Inflammatory macrophage treated with lipopolysaccharide for 4 hours (primary cell): ENCODE measurements around the gene ADH4.
"Not testable (repeated sequence)": the region's sequence is repeated elsewhere in the genome, so short reads cannot be mapped to it uniquely, and the experiment has no call there.

Experiments
- DNase-seq: peaks from one replicate; pipeline ENCODE4 v3.0.0-alpha.2; 2020

Gene ADH4

GRCh38 chr4:99144070-99144469 lies at the start of gene ADH4:
TSS of gene ADH4 (minus strand) at chr4:99144297. CDS start at chr4:99144222, 75 bp downstream.
- no peak for DNase-seq

- no peak for DNase-seq
Measured at GRCh38 chr4:99190336-99190735, 46.2 kb upstream of the ADH4 start.

DNA sequence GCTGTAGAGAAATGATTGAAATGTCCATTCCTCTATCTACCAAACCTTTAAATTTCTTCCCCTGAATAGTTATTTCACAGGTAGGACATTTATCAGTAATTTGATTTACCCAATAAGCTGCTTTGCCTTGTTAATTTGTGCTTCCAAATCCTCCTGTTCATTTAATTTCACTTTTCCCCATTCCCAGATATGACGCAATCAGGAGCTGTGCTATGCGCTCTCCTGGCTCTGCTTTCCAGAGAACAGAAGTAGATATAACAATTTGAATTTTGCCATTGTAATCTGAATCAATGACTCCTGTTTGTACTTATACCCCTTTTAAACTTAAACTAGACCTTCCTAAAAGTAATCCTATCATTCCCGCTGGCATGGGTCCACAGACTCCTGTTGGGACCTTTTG lies 45.8 kb upstream of the ADH4 start:
- DNase-seq: not testable (repeated sequence)

DNA sequence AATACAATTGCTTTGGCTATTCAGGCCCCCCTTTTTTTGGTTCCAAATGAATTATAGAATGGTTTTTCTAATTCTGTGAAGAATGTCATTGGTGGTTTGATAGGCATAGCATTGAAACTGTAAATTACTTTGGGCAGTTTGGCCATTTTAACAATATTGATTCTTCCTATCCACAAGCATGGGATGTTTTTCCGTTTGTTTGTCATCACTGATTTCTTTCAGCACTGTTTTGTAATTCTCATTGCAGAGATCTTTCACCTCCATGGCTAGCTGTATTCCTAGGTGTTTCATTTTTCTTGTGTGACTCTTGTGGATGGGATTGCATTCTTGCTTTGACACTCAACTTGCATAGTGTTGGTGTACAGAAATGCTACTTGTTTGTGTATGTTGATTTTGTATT lies 41.9 kb upstream of the ADH4 start:
- no peak for DNase-seq

GRCh38 chr4:99185581-99185980 lies 41.5 kb upstream of the ADH4 start:
- no peak for DNase-seq

DNA sequence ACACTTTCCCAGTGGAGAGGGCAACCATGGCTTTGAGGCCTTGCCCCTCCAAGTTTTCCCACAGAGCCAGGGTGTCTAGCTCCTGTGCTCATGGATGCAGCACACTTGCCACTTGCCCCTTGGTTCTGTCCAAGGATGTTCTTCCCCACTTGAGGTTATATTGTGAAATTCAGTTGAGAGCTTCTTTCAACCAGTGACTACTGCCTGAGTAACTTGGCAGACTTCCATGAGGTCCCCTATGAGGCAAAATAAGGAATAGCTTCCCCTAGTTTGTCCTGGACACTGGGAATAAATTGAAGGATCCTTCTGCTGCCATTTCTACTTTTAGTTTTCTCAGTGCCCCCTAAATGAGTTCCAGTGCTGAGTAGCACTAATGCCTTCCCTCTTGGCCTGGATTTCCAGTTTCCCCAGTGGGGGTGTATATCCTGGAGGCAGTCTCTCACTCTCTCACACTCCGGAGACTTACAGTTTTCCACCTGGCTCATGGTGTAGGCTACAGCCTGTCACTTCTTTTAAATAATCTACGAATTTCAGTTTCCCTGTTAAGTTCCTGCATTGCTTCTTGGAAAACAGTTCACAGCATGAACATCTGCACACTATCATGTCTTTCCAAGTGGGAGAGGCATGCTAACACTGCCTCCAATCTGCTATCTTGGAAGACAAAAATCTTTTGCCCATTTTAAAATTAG lies 36.4 kb upstream of the ADH4 start:
- no peak for DNase-seq

DNA sequence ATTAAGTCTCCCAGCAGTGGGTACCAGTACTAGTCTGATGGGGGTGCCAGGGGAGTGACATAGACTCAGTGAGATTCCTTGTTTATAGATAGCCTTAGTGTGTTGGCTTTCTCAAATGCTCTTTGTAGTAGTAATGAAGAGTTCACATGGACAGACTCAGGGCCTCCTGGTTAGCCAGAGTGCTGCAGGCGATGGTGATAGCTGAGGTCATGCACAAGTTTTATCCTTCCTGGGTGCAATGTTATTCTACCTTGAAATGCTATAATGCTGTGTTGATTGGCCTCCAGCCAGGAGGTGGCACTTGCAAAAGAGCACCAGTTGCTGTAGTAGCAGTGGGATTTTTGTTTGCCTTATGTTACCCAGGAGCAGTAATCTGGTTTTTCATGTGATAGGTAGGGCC lies 35.5 kb upstream of the ADH4 start:
- DNase-seq: no peak

DNA sequence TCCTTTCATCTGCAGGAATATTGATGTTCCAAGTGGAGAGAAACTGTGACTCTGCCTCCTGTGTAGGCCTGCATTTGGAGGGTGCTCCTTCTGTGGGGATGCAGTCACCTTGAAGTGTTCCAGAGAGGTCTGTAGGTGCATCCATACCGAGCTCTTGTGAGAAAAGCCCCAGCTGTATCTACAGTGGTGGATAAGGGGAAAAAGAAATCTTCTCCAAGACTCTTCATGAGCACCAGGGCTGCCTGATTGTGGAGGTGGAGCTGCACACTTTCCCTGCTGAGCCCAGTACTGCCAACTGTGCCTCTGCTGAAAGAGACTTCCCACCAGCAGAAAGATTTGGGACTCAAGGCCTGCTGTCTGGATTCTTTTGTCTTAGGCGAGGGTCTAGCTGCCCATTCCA lies 35.1 kb upstream of the ADH4 start:
- DNase-seq: no peak

DNA sequence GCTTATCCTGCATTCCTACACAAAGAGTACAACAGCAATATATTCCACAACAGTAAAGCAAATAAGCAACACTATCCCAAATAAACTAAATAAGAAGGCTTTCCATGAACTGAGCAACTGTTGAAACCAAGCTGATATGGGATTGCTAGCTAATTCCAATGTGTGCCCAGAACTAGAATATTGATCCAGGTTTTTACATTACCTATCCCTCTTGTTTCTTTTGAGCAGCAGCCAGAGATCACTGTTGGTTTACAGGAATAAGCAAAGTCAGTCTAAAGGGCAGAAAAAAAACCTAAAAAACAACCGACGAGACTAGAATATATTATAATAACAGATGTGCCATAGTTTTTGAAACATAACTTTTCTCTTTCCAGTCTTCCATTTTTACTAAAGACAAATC lies 22.4 kb upstream of the ADH4 start:
- no peak for DNase-seq

DNA sequence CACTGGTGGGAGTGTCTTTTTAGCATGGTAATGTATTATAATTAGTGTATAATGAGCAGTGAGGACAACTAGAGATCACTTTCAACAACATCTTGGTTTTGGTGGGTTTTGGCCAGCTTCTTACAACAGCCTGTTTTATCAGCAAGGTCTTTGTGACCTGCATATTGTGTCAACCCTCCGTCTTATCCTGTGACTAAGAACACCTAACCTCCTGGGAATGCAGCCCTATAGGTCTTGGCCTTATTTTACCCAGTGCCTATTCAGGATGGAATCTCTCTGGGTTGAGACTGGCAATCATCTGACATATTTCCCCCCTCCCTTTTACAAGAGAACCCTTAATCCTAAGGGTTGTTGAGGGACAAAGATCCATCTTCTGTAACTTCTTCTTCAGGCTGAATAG lies 21.9 kb upstream of the ADH4 start:
- DNase-seq: no peak

GRCh38 chr4:99161373-99162099 lies 17.4 kb upstream of the ADH4 start:
- no peak for DNase-seq

DNA sequence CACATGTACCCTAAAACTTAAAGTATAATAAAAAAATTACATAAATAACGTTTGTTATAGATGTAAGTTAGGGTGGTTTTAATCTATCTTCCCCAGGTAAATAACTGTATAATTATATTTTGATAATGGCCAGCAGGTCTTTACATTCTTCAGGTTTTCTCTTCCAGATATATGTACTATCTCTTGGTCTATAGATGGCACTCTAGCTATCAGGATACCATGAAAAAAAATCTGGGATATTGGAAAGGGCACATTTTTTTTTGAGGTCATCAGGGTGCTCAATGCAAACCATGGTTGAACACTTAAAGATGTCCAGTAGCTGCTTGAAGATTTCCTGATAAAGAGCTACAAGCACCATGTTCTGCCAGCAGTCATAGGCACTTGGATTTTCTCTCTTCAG lies 15.6 kb upstream of the ADH4 start:
- no peak for DNase-seq

GRCh38 chr4:99157478-99157935 lies 13.4 kb upstream of the ADH4 start:
- DNase-seq: no peak

DNA sequence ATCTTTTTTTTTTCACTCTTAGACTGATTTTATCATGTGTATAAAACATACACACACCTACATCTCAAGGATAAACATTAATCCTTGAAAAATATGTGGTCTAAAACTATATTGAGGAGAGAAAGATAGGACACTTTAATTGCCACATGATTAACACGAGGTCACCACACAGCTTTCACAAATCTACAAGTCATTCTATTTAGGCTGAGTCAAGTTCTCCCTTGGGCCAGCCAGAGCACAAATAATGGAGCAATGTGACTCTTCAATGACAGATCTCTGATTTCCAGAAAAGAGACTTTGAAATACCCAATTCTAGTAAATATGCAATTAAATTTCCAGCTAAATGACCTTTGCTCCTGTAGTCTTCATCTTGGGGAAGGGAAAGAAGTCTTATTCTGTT lies 12.9 kb upstream of the ADH4 start:
- no peak for DNase-seq

- no peak for DNase-seq
Measured at GRCh38 chr4:99154658-99155342, 10.7 kb upstream of the ADH4 start.

DNA sequence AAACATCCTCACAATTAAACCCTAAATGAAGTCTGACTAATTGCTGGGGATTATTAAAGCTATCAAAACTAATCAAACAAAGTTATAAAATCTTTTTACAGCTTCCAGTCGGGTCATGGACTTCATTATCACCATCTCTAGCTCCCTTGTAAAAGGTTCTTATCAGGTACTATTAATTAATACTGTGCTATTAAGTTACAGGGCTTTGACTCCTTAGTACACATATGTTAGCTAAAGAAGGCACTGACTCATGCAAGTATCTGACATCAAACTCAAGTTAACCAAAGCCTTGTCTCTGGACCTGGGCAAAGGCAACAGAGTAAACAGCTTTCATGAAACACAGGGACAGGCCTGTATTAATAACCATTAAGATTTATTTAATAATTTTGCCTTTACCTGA lies 7.9 kb upstream of the ADH4 start:
- DNase-seq: no peak

GRCh38 chr4:99151452-99151851 lies 7.4 kb upstream of the ADH4 start:
- DNase-seq: no peak

DNA sequence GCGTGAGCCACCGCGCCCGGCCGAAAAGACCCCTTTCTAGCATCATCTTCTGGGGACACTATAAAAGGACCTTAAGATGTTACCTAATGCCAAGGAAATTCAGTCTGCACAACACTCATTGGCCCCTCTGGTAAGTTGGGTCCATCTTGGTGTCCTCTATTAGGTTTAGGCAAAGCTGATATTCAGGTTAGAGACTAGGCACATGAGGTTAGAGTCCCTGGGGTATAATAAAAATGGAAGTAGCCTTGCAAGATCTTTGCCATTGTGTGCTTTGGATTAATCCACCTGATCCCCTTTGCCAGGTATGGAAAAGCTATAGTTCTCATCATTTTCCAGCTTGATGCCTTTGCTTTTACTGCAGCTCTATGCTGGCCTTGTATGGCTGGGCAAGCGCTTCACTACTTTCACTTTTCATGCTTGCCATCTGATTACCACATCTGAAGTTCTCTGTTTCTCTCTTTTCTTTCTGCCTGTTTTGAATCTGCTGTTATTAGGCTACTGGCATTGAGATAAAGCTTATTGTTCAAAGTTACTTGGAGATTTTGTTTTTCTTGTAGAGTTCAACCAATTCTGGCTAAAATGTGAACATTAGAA lies 5.4 kb upstream of the ADH4 start:
- no peak for DNase-seq

DNA sequence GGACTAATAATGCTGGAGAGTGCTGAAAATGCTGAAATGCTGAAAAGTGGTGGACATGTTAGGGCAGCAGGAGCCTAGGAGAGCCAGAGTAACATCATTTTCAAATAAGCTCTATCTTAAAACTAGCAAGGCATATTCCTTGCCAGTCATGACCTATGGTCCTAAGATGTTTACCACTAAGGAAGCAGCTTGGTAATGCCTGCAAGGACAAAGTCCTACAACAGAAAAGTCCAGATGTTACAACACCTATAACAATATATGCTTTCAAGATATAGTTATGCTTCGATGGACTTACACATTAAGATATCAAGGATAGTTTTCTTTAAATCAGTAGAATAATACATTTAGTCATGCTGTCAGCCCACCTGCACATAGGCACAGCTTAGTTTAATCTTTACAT lies 4.5 kb upstream of the ADH4 start:
- DNase-seq: no peak

GRCh38 chr4:99144587-99144986 lies 490 bp upstream of the ADH4 start:
- no peak for DNase-seq

- no peak for DNase-seq
Measured at GRCh38 chr4:99136329-99136728, 7.8 kb downstream of the ADH4 start.

DNA sequence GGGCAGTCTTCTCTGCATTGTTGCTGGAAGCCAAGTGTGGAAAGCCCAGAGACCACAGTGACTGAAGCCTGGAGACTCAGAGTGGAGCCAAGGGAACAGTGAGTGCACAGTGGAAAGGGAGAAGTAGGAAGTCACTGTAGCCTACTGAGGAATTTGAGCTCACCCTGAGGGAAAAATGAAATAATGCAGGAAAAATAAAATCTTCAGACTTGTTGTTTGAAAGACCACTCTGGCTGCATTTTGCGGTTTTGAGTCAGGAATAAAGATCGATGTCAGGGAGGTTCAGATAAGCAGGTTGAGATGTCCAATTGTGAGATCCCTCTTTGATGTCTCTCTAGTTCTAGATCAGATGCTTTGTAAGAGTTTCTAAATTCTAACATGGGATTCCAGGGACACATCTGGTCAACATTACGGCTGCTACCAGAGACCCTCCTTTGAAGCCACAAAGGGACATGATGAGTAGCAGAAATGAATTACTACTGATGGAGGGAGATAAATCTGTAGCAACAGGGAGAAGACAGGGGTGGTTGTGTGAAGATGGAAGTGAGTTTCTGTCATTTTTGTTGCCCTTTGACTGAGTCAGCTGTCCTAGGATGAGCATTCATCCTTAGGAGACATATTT lies 8.4 kb downstream of the ADH4 start:
- DNase-seq: no peak

GRCh38 chr4:99134586-99134985 lies 9.5 kb downstream of the ADH4 start:
- no peak for DNase-seq
